ENCODE measurements around the gene IFI27L1. TPM values are rescaled to one million over a fixed set of nuclear protein-coding genes. Genes with fewer than 3 reads are reported as not detected.
A peak's percentile ranks its signal among the peaks of the same experiment; 100 is the strongest.

The IFI27L1 gene
- 10 to 100 TPM in 1 of 4 donors, 1 to 10 TPM in 3; 7.2 to 11.4 (median 9.3) TPM for total RNA-seq

DNA sequence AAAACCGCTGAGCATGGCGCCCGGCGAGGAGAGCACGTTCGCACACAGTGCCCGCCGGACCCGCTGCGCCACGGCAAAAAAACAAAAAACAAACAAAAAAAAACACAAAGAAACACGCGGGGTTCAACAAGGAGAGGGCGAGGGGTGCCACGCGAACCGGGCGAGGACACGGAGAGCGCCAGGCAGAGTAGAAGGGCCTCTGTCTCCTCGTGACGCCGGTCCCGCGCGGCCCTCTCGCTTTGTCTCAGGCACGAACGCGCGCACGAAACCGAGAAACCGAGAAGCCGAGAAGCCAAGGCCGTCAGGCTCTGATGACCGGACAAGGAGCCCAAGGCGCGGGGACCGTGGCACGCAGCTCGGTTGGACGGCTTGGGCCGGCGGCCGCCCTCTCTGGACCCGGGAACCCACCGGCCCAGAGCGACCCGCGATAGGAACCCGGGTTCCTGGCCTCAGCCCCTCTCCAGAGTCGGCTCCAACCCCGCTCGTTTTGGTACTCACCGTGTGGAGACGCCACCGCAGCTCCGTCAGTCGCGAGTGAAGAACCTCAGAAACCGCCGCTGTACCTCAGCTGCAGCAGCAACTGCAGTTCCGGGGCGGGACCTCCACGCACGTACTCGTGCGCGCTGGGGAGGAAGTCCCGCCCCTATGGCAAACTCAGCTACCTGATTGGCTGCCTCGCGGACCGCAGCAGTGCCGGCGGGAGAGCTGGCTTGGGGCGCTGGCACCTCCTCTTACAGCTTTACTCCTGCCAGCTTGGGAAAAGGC is at the start of gene IFI27L1, which contains the start of gene DDX24:
IFI27L1 (plus strand) TSS at position 690 of the 765 bp plus-strand sequence. CDS start 15,628 bp downstream, outside the sequence.
DDX24 (minus strand) TSS at position 582 of the 765 bp plus-strand sequence. CDS start 1,460 bp downstream, outside the sequence.
- TF ChIP-seq EP300 (IDR thresholded peaks at IDR 0.05), result no peak
- peak; percentile 76 to 91 for TF ChIP-seq POLR2A (IDR thresholded peaks at IDR 0.05)
- TF ChIP-seq POLR2AphosphoS5 (IDR thresholded peaks at IDR 0.05), result peak; percentile 84 to 89 (median 89)
- peaks cover 49% of the 10 kb centered on the region for H3K4me1 ChIP-seq
- H3K9me3 ChIP-seq, result no peaks in the 10 kb centered on the region
- under 1% methylated on average over 49 of the region's 77 CpGs for WGBS
- H3K27ac ChIP-seq, result peak within 1 kb of the TSS; percentile 97
- no peaks in the 10 kb centered on the region for H3K27me3 ChIP-seq
- H3K36me3 ChIP-seq, result peaks cover 6% of the 10 kb centered on the region
- peak within 1 kb of the TSS; percentile 100 for H3K4me3 ChIP-seq
- peak; percentile 97 to 98 for DNase-seq (ENCODE audit: low spot score in 2 of 2)

DNA sequence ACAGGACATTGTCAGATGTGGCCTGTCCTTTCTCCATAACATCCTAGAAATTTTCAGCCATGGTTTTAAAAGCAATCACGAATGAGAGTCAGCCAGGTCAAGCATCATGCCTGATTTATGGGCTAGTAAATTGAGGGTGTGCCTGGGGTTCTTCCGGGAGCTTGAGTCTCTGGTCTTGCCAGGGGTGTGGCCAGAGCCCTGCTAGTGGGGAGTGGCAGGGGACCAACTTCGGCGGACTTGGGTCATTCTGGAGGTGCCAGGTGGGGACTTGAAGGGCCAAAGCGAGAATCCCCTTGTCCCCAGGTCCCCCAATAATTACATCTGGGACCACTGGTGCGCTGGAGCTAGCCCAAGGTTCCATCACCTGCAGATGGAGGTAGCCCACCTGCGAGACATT is 49.2 kb upstream of the IFI27L1 start:
- no peaks in the 10 kb centered on the region for H3K9me3 ChIP-seq
- 78% methylated on average over 5 of the region's 7 CpGs for WGBS
- no peak overlapping the region for H3K27ac ChIP-seq
- H3K4me1 ChIP-seq, result peaks cover 4% of the 10 kb centered on the region
- no peak overlapping the region for H3K4me3 ChIP-seq
- no peaks in the 10 kb centered on the region for H3K27me3 ChIP-seq
- H3K36me3 ChIP-seq, result no peaks in the 10 kb centered on the region
- no peak for DNase-seq (ENCODE audit: low spot score in 2 of 2)
- TF ChIP-seq EP300 (IDR thresholded peaks at IDR 0.05) (no peak), CTCF (IDR thresholded peaks at IDR 0.05) (no peak), POLR2AphosphoS5 (IDR thresholded peaks at IDR 0.05) (no peak), POLR2A (IDR thresholded peaks at IDR 0.05) (no peak)

- Histone ChIP-seq H3K4me1 (no peaks in the 10 kb centered on the region), H3K9me3 (no peaks in the 10 kb centered on the region), H3K36me3 (no peaks in the 10 kb centered on the region), H3K27ac (no peak overlapping the region), H3K4me3 (no peak overlapping the region), H3K27me3 (no peaks in the 10 kb centered on the region)
- 84% methylated on average over 3 of the region's 3 CpGs for WGBS
- TF ChIP-seq CTCF (IDR thresholded peaks at IDR 0.05) (no peak), POLR2A (IDR thresholded peaks at IDR 0.05) (no peak), EP300 (IDR thresholded peaks at IDR 0.05) (no peak), POLR2AphosphoS5 (IDR thresholded peaks at IDR 0.05) (no peak)
- no peak for DNase-seq (ENCODE audit: low spot score in 2 of 2)
Observed at GRCh38 chr14:94034886-94035285, 46.2 kb upstream of the IFI27L1 start.

- Histone ChIP-seq H3K27me3 (no peaks in the 10 kb centered on the region), H3K27ac (no peak overlapping the region), H3K36me3 (no peaks in the 10 kb centered on the region), H3K9me3 (no peaks in the 10 kb centered on the region), H3K4me1 (no peaks in the 10 kb centered on the region), H3K4me3 (no peak overlapping the region)
- 40% methylated on average over 12 of the region's 12 CpGs for WGBS
- TF ChIP-seq EP300 (IDR thresholded peaks at IDR 0.05), result no peak
- TF ChIP-seq CTCF (IDR thresholded peaks at IDR 0.05), result peak; percentile 70 to 79
- no peak for DNase-seq (ENCODE audit: low spot score in 2 of 2)
Observed at GRCh38 chr14:94036313-94037167, 44.6 kb upstream of the IFI27L1 start.

DNA sequence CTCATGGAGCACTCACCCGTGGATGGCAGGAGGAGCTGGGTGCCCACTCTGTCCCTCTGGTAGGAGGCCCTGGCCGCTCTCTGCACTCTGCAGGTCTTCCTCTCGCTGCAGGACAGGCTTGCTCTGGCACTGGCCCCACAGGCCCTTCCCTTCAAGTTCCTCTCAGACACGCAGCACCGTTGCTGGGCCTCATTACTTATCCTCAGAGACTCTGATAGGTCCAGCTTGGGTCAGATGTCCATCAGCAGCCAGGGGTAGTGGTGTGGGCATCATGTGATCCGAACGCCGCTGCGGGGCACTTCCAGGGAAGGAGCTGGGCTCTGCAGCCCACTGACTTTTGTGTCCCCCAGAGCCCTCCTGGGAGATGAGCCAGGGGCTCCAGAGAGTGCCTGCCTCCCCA is 43.2 kb upstream of the IFI27L1 start:
- H3K36me3 ChIP-seq, result no peaks in the 10 kb centered on the region
- TF ChIP-seq POLR2AphosphoS5 (IDR thresholded peaks at IDR 0.05) (no peak), CTCF (IDR thresholded peaks at IDR 0.05) (no peak), POLR2A (IDR thresholded peaks at IDR 0.05) (no peak), EP300 (IDR thresholded peaks at IDR 0.05) (no peak)
- DNase-seq (ENCODE audit: low spot score in 2 of 2), result no peak
- H3K4me3 ChIP-seq, result no peak overlapping the region
- 80% methylated on average over 5 of the region's 9 CpGs for WGBS
- H3K4me1 ChIP-seq, result peaks cover 6% of the 10 kb centered on the region
- H3K9me3 ChIP-seq, result no peaks in the 10 kb centered on the region
- no peak overlapping the region for H3K27ac ChIP-seq
- no peaks in the 10 kb centered on the region for H3K27me3 ChIP-seq
